A673 (cell line): ENCODE data around the gene ADI1. TPM values are rescaled to one million over a fixed set of nuclear protein-coding genes. Genes with fewer than 3 reads are reported as not detected.

Source experiments
- BruUV-seq: library from RNA; stranded (reverse); fragments of 400-500 nt; replicated peaks from 2 replicates; lab custom pipeline; 2021; lab: Mats Ljungman, UMichigan
- CTCF ChIA-PET: fragments of 300-600 bp; sonication (Branson Sonifier 250); formaldehyde crosslinking; loops from one replicate; lab custom pipeline; 2022; ENCODE audit warnings: antibody characterized with exemption; lab: Charles Lee
- POLR2A ChIA-PET: fragments of 300-600 bp; sonication (Branson Sonifier 250); formaldehyde crosslinking; loops from one replicate; lab custom pipeline; 2022; ENCODE audit warnings: antibody characterized with exemption; ENCODE audit not compliant: low non-redundant PET; lab: Charles Lee
- DNase-seq: peaks from one replicate; pipeline ENCODE4 v3.0.0-alpha.2; 2015; ENCODE audit warnings: low spot score
- H3K27ac ChIP-seq: fragments of 200-600 bp; sonication (generic); 2 replicates; pipeline ENCODE4 v1.5.1; 2016; ENCODE audit warnings: mixed run types, low read depth, mild to moderate bottlenecking, mixed read lengths, antibody characterized with exemption, low read length; ENCODE audit not compliant: poor library complexity, severe bottlenecking
- H3K27me3 ChIP-seq: fragments of 200-600 bp; sonication (generic); replicated peaks from 2 replicates; pipeline ENCODE4 v1.6.1; 2017; ENCODE audit warnings: mixed run types, low read depth, mild to moderate bottlenecking, mixed read lengths, antibody characterized with exemption, low read length; ENCODE audit not compliant: insufficient read depth, poor library complexity
- H3K36me3 ChIP-seq: fragments of 200-600 bp; sonication (generic); 2 replicates; pipeline ENCODE4 v1.6.1; 2016; ENCODE audit warnings: mixed run types, mild to moderate bottlenecking, mixed read lengths, antibody characterized with exemption, low read length; ENCODE audit not compliant: insufficient read depth, poor library complexity, severe bottlenecking
- H3K4me1 ChIP-seq: fragments of 200-600 bp; sonication (generic); 2 replicates; pipeline ENCODE4 v1.6.1; 2017; ENCODE audit warnings: mixed run types, mild to moderate bottlenecking, mixed read lengths, antibody characterized with exemption, low read length; ENCODE audit not compliant: insufficient read depth, poor library complexity, severe bottlenecking
- H3K4me3 ChIP-seq: fragments of 200-600 bp; sonication (generic); 2 replicates; pipeline ENCODE4 v1.5.1; 2016; ENCODE audit warnings: low read depth, mixed run types, mild to moderate bottlenecking, mixed read lengths, low read length; ENCODE audit not compliant: poor library complexity, severe bottlenecking
- H3K9me3 ChIP-seq: fragments of 200-600 bp; sonication (generic); 2 replicates; pipeline ENCODE4 v1.6.1; 2016; ENCODE audit warnings: mixed run types, low read depth, mild to moderate bottlenecking, mixed read lengths, antibody characterized with exemption, low read length; ENCODE audit not compliant: poor library complexity, severe bottlenecking
- CTCF ChIP-seq: fragments of 300-800, 200-600 bp; sonication (generic); conservative IDR thresholded peaks from 2 replicates; pipeline ENCODE4 v1.5.1; 2017; ENCODE audit warnings: low read depth, mild to moderate bottlenecking, antibody characterized with exemption, low read length, moderate library complexity, mixed read lengths
- EZH2 ChIP-seq: fragments of 200-600 bp; sonication (generic); IDR thresholded peaks from 2 replicates; pipeline ENCODE4 v1.6.1; 2017; ENCODE audit warnings: borderline replicate concordance, low read depth, mild to moderate bottlenecking, mixed read lengths, antibody characterized with exemption, low read length; ENCODE audit not compliant: poor library complexity, severe bottlenecking
- intact Hi-C: fragments of 100-400 bp; cut with micrococcal nuclease; formaldehyde crosslinking; loops from one replicate; pipeline ENCODE4 v1.10.0; 2022; ENCODE audit not compliant: unreplicated experiment
- total RNA-seq: library from RNA; stranded (reverse); gene quantifications from 2 replicates; pipeline ENCODE4 v1.2.3, GENCODE V29; 2021

The ADI1 gene
- total RNA-seq, 1 experiment from 2014 or later = 68.3 TPM

DNA sequence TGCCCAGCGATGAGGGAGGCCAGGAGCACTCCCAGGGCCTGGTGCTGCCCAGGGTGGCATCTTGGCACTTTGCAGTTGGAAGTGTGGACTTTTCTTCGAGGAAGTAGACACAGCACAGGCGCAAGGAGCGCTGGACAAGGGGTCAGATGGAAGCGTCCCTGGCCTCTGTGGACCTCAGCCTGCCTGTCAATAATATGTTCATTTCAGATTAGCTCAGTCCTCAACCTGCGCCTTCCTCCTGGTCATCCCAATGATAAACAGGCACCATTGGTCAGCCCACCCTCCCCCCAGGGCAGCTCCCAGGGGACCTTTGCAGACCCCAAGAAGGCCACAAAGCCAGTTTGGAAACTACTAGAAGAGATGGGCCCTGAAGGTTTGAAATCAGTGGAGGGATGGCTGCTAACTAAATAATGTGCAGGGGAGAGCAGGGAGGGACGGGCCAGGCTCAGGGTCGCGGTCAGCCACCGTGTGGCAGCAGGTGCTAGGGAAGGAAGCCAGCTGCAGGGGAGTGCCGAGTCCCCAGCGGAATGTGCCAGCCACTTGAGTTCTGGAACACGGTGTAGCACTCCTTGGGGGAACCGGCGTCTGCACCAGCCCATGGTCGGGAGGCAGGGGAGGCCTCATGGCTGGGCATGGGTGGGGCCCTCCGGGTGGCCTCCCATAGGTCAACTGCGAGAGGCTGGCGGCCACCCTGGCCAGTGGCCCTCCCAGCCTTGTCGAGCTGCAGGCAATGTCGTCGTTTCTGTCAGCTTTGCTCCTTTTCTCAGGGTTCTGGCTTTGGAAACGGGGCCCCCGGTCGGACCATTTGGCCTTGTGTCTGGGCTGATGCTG, 59.9 kb downstream of the ADI1 start:
- no peaks in the 10 kb centered on the region for H3K27me3 ChIP-seq
- intact Hi-C loops = loop anchor here (10.0 kb wide), 1 partner anchor 1605 kb away; no protein-coding TSS in a partner anchor
- BruUV-seq = no TSS peak
- no peaks in the 10 kb centered on the region for H3K9me3 ChIP-seq
- TF ChIP-seq CTCF (no peak), EZH2 (no peak)
- H3K27ac ChIP-seq = no peak overlapping the region
- H3K4me1 ChIP-seq = peaks cover 12% of the 10 kb centered on the region
- no peak for DNase-seq
- POLR2A ChIA-PET = no interaction called here
- H3K36me3 ChIP-seq = peaks cover 7% of the 10 kb centered on the region
- H3K4me3 ChIP-seq = no peak overlapping the region
- CTCF ChIA-PET = no interaction called here

DNA sequence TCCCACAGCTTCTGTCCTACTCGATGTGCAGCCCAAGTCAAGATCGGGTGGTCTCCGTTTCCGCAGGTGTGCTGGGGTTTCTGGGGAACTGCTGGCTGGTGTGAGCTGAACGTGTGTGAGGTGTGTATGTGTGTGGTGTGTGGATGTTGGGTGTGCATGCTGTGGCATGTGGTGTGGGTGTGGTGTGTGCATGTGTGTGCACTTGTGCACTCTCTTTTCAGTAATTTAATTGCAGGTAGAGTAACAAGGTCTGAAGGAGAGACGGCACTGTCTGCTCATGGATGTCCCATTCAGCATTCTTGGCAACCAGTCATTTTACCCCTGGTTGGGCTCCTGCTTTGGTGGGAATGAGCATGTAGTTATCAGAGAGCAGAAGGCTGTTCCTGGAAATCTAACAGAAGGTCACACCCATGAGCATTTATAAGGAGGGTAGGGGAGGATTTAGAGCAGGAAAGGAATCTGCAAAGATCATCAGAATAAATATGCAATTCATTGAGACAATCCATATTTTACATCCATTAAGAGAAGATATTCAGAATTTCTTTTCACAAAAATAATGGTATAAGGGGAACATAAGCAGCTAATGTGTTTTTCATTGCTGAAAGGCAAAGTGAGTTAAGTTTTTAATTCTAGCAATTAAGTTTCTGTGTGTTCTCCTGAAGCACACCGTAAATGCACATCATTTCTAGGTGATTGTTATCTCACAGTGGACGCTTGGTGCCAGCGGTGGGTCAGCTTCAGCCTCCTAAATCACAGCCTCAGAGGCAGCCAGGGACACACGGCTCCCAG, 60.7 kb downstream of the ADI1 start:
- peaks cover 7% of the 10 kb centered on the region for H3K36me3 ChIP-seq
- no peak for DNase-seq
- no peaks in the 10 kb centered on the region for H3K27me3 ChIP-seq
- no TSS peak for BruUV-seq
- ChIA-PET CTCF (no interaction called here), POLR2A (no interaction called here)
- TF ChIP-seq EZH2 = no peak
- no peak for TF ChIP-seq CTCF
- peaks cover 12% of the 10 kb centered on the region for H3K4me1 ChIP-seq
- no peaks in the 10 kb centered on the region for H3K9me3 ChIP-seq
- no peak overlapping the region for H3K4me3 ChIP-seq
- intact Hi-C loops = no loop called here
- no peak overlapping the region for H3K27ac ChIP-seq

GRCh38 chr2:3457524-3458395, 61.6 kb downstream of the ADI1 start:
- BruUV-seq = no TSS peak
- Histone ChIP-seq H3K9me3 (no peaks in the 10 kb centered on the region), H3K36me3 (peaks cover 7% of the 10 kb centered on the region), H3K4me3 (no peak overlapping the region), H3K27ac (no peak overlapping the region), H3K4me1 (peaks cover 12% of the 10 kb centered on the region), H3K27me3 (no peaks in the 10 kb centered on the region)
- DNase-seq = no peak
- TF ChIP-seq EZH2 = no peak
- no peak for TF ChIP-seq CTCF
- POLR2A ChIA-PET = no interaction called here
- CTCF ChIA-PET = no interaction called here
- intact Hi-C loops = no loop called here
